Heart left ventricle (tissue), 13 donors: ENCODE results near the gene APOBEC3H.

Experiments used
- POLR2A ChIP-seq, 2 donors: fragments of 450-650 bp; IDR thresholded peaks; one replicate each; pipeline ENCODE4 v1.6.1; 2017; ENCODE audit warnings: antibody characterized with exemption in 2 of 2, mild to moderate bottlenecking in 2 of 2, moderate library complexity in 2 of 2
- TF ChIP-seq, protein P1 (sequence below), 12 donors: fragments of 200-600 bp; sonication (generic) in 4 of 12; IDR thresholded peaks; one replicate each; pipeline versions ENCODE4 v1.5.0 to v1.8.0; 2018 to 2022; ENCODE audit warnings: antibody characterized with exemption in 12 of 12, mild to moderate bottlenecking in 5 of 12
- donor health status: ischemic (EF 13 %, LVEDD 7.1; RV severe dilation, severe dysfunction).
- donor health status: DM: no; HTN: yes; CAD: no.
- donor health status: DM: no; HTN: no; CAD: no.
- donor health status: ischemic (EF 25% LVEDD 6.9; RV normal size, moderate dysfunction).
- donor health status: ischemic (EF 25% LVEDD 5.7; RV mildly dilated, moderate dysfunction).
- donor health status: ischemic (EF 35%, LVEDD 5.7; RV mildly dilated, moderate dysfunction).
- donor health status: nonischemic (EF 11% LVEDD 7.7; RV severe dilation, severe dysfunction).
- donor health status: DM: yes; HTN: yes; CAD: no.
- donor health status: PGD.
- donor health status: ischemic (EF 29% LVEDD 5.4; RV normal size, mild dysfunction).
- donor health status: nonischemic (EF 23%, LVEDD 6.1; RV moderate dilation, normal function).

DNA sequence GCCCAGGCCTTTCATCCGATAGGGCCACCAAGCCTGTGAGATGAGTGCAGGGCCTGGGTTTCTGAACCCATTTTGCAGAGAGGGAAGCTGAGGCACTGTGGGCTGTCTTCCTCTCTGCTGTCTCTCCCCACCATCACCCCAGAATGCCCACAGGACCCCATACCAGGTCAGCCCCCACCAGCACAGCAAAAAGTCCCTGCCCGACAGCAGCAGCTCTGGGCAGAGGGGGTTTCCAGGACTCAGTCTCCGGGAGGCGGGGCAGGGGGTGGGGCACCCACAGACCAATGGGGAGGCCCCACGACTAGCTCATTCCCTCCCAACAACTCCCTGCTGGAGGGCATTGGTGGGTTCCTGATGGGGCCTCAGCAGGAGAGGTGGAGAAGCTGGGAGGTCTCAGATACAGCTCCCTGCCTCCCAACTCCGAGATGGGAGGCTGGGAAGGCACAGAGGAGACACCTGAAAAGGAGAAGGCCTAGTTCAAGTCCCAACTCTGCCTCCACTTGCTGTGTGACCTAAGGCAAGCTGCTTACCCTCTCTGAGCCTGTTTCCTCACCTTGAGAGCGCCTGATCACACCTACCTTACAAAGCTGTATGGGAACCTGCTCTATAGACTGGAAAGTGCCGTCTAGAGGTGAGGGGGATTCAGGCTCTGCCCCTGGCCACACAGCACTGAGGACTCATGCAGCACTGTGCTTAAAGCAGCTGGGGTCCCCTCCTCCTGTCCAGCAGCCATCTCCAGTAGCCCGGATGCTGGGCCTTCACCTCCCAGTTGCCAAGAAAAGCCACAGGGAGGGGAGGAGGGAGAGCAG, 51.9 kb downstream of the APOBEC3H start:
- TF ChIP-seq, protein P1, sequence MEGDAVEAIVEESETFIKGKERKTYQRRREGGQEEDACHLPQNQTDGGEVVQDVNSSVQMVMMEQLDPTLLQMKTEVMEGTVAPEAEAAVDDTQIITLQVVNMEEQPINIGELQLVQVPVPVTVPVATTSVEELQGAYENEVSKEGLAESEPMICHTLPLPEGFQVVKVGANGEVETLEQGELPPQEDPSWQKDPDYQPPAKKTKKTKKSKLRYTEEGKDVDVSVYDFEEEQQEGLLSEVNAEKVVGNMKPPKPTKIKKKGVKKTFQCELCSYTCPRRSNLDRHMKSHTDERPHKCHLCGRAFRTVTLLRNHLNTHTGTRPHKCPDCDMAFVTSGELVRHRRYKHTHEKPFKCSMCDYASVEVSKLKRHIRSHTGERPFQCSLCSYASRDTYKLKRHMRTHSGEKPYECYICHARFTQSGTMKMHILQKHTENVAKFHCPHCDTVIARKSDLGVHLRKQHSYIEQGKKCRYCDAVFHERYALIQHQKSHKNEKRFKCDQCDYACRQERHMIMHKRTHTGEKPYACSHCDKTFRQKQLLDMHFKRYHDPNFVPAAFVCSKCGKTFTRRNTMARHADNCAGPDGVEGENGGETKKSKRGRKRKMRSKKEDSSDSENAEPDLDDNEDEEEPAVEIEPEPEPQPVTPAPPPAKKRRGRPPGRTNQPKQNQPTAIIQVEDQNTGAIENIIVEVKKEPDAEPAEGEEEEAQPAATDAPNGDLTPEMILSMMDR (IDR thresholded peaks at IDR 0.05) = no peak
- TF ChIP-seq POLR2A (IDR thresholded peaks at IDR 0.05) = no peak
